Measurements from ENCODE around the gene EHF. TPM values are rescaled to one million over a fixed set of nuclear protein-coding genes. Genes with fewer than 3 reads are reported as not detected.

The EHF gene
- total and polyA plus RNA-seq, 2 experiments from 2014 or later = not detected

DNA sequence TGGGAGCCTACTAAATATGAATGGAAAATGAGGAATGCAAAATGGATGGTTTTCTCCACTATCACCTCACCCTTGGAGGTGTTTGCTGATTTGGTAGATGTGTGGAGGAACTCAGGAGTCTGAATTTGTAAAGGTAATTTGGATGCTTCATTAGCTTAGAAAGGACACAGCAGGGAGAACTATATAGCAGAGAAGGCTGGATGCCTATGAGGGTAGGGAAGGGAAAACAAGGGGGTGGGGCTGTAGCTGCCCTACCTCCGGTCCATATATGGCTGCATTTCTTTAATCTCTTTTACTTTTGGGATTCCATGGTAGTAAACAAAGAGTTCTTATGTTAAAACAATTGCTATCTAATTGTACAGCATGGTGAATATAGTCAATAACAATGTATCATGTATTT is 4.8 kb upstream of the EHF start:
- Histone ChIP-seq H4K20me1 (ENCODE audit: insufficient read depth) (no peaks in the 10 kb centered on the region), H3K4me3 (no peak overlapping the region), H2AFZ (no peak overlapping the region), H3K27me3 (replicated peaks; ENCODE audit: insufficient read depth) (no peaks in the 10 kb centered on the region), H3K9me3 (ENCODE audit: low read depth) (no peaks in the 10 kb centered on the region), H3F3A (ENCODE audit: insufficient read depth) (no peaks in the 10 kb centered on the region), H3K4me1 (ENCODE audit: insufficient read depth) (no peaks in the 10 kb centered on the region), H3K79me2 (ENCODE audit: insufficient read depth) (no peaks in the 10 kb centered on the region), H3K9ac (no peak overlapping the region), H3K9me2 (ENCODE audit: insufficient read depth) (no peaks in the 10 kb centered on the region), H3K27ac (no peak overlapping the region), H3K4me2 (ENCODE audit: unreplicated experiment) (no peak overlapping the region), H3K36me3 (ENCODE audit: low read depth) (no peaks in the 10 kb centered on the region)
- in situ Hi-C loops (cut with MboI) = no loop called here
- no peak for TF ChIP-seq EZH2 (IDR thresholded peaks at IDR 0.05; ENCODE audit: insufficient read depth, poor library complexity, severe bottlenecking)
- TF ChIP-seq EZH2phosphoT487 (IDR thresholded peaks at IDR 0.05; ENCODE audit: insufficient read depth, low read depth) = no peak
- WGBS, 2 experiments (ENCODE audit: low coverage in 1 of 2, low lambda C conversion rate in 2 of 2, missing lambda C conversion rate in 2 of 2) = 86 to 89% methylated on average over 1 of the region's 1 CpG
- DNase-seq = no peak

DNA sequence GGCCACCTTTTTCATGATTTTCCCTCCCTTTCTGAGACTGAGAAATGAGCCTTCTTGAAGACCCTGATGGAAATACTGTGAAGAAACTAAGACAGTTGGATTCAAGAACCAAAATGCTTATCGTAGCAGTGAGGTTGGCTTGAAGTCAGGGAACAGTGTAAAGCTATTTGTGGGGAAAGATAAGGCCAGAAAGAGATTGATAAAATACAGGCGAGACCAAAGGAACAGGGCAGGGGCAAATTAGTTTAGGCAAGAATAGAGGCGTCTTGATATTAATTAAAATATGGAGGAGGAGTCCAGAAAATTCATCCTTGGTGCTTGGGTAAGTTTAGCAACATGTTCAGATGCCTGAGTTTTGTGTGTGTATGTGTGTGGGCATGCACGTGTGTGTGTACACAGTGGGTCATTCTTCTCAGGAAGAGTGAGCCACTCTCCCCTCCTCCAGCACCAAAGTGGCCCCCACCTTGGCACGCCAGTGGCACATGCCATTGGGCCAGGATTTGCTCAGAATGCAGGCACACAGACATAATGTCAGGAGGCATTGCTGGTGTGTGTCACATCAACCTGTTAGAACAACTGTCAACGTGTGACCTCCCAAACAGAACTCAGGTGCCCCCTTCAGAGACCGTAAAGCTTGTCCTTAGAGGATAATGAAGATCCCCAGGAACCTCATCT is 3.9 kb upstream of the EHF start:
- no peaks in the 10 kb centered on the region for H3K9me3 ChIP-seq (ENCODE audit: low read depth)
- no peak for DNase-seq
- no peaks in the 10 kb centered on the region for H3K4me1 ChIP-seq (ENCODE audit: insufficient read depth)
- H3K79me2 ChIP-seq (ENCODE audit: insufficient read depth) = no peaks in the 10 kb centered on the region
- 73 to 82% methylated on average over 7 of the region's 7 CpGs for WGBS, 2 experiments (ENCODE audit: low coverage in 1 of 2, low lambda C conversion rate in 2 of 2, missing lambda C conversion rate in 2 of 2)
- H3K4me3 ChIP-seq = no peak overlapping the region
- H3K27me3 ChIP-seq (replicated peaks; ENCODE audit: insufficient read depth) = no peaks in the 10 kb centered on the region
- H3F3A ChIP-seq (ENCODE audit: insufficient read depth) = no peaks in the 10 kb centered on the region
- no peak overlapping the region for H3K4me2 ChIP-seq (ENCODE audit: unreplicated experiment)
- H3K36me3 ChIP-seq (ENCODE audit: low read depth) = no peaks in the 10 kb centered on the region
- in situ Hi-C loops (cut with MboI) = no loop called here
- H2AFZ ChIP-seq = no peak overlapping the region
- TF ChIP-seq EZH2phosphoT487 (IDR thresholded peaks at IDR 0.05; ENCODE audit: insufficient read depth, low read depth) = no peak
- no peak for TF ChIP-seq EZH2 (IDR thresholded peaks at IDR 0.05; ENCODE audit: insufficient read depth, poor library complexity, severe bottlenecking)
- no peaks in the 10 kb centered on the region for H3K9me2 ChIP-seq (ENCODE audit: insufficient read depth)
- no peak overlapping the region for H3K27ac ChIP-seq
- no peak overlapping the region for H3K9ac ChIP-seq
- H4K20me1 ChIP-seq (ENCODE audit: insufficient read depth) = no peaks in the 10 kb centered on the region

DNA sequence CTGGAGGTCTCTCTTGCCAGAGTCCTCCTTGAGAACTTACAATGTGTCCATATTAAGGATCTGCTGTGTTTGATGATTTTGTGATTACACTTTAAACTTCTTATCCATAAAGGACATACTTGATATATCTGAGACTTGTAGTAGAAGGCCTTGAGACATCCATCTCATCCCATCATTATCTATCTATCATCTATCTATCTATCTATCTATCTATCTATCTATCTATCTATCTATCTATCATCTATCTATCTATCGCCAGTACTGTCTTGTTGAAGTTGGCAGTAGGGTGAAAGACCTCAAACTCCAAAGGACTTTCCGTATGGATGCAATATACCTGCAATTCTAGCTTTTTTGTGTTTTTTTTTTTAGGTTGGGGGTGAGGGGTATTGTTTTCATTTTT is 2.5 kb upstream of the EHF start:
- DNase-seq = no peak

DNA sequence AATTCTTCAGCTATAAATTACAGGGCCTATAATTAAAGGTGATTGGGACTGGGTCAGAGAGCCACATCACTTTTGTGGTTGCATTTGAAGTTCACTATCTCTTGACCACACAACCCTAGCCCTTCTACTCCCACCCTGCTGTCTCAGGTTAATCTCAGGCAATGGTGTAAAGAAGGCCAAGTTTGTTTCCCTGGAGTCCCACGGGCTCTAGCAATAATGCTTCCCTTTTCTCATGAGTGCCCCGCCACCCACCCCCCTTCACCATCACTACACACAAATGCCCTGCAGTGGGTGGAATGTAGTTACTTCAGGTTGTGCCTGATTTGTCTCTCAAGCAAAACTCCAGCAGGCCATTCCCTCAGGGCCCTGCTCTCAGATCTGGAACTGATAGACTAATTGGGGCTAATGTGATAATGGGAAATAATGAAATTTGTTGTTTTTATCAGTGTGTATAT is 1.8 kb upstream of the EHF start:
- Histone ChIP-seq H3K4me1 (ENCODE audit: insufficient read depth) (no peaks in the 10 kb centered on the region), H3K9me3 (ENCODE audit: low read depth) (no peaks in the 10 kb centered on the region), H3K4me2 (ENCODE audit: unreplicated experiment) (no peak overlapping the region), H3K36me3 (ENCODE audit: low read depth) (no peaks in the 10 kb centered on the region), H3F3A (ENCODE audit: insufficient read depth) (no peaks in the 10 kb centered on the region), H3K79me2 (ENCODE audit: insufficient read depth) (no peaks in the 10 kb centered on the region), H3K9ac (no peak overlapping the region), H3K27me3 (replicated peaks; ENCODE audit: insufficient read depth) (no peaks in the 10 kb centered on the region), H4K20me1 (ENCODE audit: insufficient read depth) (no peaks in the 10 kb centered on the region), H3K4me3 (no peak overlapping the region), H3K27ac (no peak overlapping the region), H3K9me2 (ENCODE audit: insufficient read depth) (no peaks in the 10 kb centered on the region), H2AFZ (no peak overlapping the region)
- WGBS, 2 experiments (ENCODE audit: low coverage in 1 of 2, low lambda C conversion rate in 2 of 2, missing lambda C conversion rate in 2 of 2) = 85 to 89% methylated on average over 2 of the region's 2 CpGs
- in situ Hi-C loops (cut with MboI) = no loop called here
- TF ChIP-seq EZH2 (IDR thresholded peaks at IDR 0.05; ENCODE audit: insufficient read depth, poor library complexity, severe bottlenecking) (no peak), EZH2phosphoT487 (IDR thresholded peaks at IDR 0.05; ENCODE audit: insufficient read depth, low read depth) (no peak)
- no peak for DNase-seq

More for the DNA sequence above, 2.5 kb upstream of the EHF start:
- H3K4me3 ChIP-seq = no peak overlapping the region
- H3K9ac ChIP-seq = no peak overlapping the region
- no peak overlapping the region for H3K27ac ChIP-seq
- H3K4me2 ChIP-seq (ENCODE audit: unreplicated experiment) = no peak overlapping the region
- H3K4me1 ChIP-seq (ENCODE audit: insufficient read depth) = no peaks in the 10 kb centered on the region
- H3K9me3 ChIP-seq (ENCODE audit: low read depth) = no peaks in the 10 kb centered on the region
- TF ChIP-seq EZH2phosphoT487 (IDR thresholded peaks at IDR 0.05; ENCODE audit: insufficient read depth, low read depth) = no peak
- no peak for TF ChIP-seq EZH2 (IDR thresholded peaks at IDR 0.05; ENCODE audit: insufficient read depth, poor library complexity, severe bottlenecking)
- H3K36me3 ChIP-seq (ENCODE audit: low read depth) = no peaks in the 10 kb centered on the region
- no peaks in the 10 kb centered on the region for H4K20me1 ChIP-seq (ENCODE audit: insufficient read depth)
- no peaks in the 10 kb centered on the region for H3K27me3 ChIP-seq (replicated peaks; ENCODE audit: insufficient read depth)
- H2AFZ ChIP-seq = no peak overlapping the region
- WGBS, 2 experiments (ENCODE audit: low coverage in 1 of 2, low lambda C conversion rate in 2 of 2, missing lambda C conversion rate in 2 of 2) = 93 to 98% methylated on average over 2 of the region's 2 CpGs
- in situ Hi-C loops (cut with MboI) = no loop called here
- no peaks in the 10 kb centered on the region for H3K79me2 ChIP-seq (ENCODE audit: insufficient read depth)
- H3F3A ChIP-seq (ENCODE audit: insufficient read depth) = no peaks in the 10 kb centered on the region
- no peaks in the 10 kb centered on the region for H3K9me2 ChIP-seq (ENCODE audit: insufficient read depth)
